ENCODE data around the gene HECTD4. TPM values are rescaled to one million over a fixed set of nuclear protein-coding genes. Genes with fewer than 3 reads are reported as not detected.

HECTD4 gene
- total and polyA plus RNA-seq, 5 donors: 11.1 to 26.6 (median 25.4) TPM

DNA sequence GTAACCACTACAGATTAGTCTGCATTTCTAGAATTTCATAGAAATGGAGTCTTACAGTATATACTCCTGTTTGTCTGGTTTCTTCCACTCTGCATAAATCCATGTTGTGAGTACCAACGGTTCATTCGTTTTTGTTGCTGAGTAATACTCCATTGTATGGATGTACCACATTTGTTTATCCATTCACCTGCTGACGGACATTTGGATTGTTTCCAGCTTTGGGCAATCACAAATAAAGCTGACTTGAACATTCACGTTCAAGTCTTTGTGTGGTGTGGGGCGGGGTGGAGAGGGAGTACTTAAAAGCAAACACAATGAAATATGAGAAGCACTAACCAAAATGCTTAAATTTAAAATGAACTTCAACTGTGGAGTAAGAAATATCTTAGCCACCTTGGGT is 7.1 kb downstream of the HECTD4 start:
- 85% methylated on average over 5 of the region's 5 CpGs for WGBS
- DNase-seq (no peak), ATAC-seq (no peak)
- intact Hi-C loops (cut with DNase I): no loop called here
- peaks cover 1% of the 10 kb centered on the region for H3K4me1 ChIP-seq (ENCODE audit: control insufficient read depth, insufficient read depth, low read length)
- H3K27me3 ChIP-seq (ENCODE audit: control insufficient read depth, insufficient read depth): no peaks in the 10 kb centered on the region
- H3K9me3 ChIP-seq (ENCODE audit: control insufficient read depth, low read length): no peaks in the 10 kb centered on the region
- H3K4me3 ChIP-seq (ENCODE audit: low read length): no peak overlapping the region
- H3K27ac ChIP-seq (ENCODE audit: low read length): no peak overlapping the region

DNA sequence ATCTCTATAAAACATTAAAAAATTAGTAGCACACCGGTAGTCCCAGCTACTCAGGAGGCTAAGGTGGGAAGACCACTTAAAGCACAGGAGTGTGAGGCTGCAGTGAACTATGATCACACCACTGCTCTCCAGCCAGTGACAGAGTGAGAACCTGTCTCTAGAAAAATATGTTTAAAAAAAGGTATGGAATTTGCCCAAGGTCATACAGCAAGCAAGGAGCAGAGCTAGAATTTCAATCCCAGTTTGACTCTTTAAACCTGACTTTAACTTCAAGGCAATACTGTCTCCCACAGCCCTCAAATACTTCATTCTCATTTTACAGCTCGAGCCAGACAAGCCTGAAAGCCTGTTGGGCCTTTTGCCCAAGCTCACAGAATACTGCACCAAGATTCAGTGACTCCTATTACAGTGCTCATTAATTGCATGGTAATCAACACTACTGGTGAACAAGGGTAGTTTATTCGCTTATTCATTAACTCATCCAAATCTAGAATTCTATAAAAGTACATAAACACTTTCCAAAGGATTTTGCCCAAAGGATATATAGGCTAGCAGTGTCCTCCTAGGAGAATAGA is 8.0 kb downstream of the HECTD4 start:
- no peak for DNase-seq
- no peak for ATAC-seq
- 85% methylated on average over 3 of the region's 3 CpGs for WGBS
- Histone ChIP-seq H3K4me1 (ENCODE audit: control insufficient read depth, insufficient read depth, low read length) (peaks cover 4% of the 10 kb centered on the region), H3K27ac (ENCODE audit: low read length) (no peak overlapping the region), H3K9me3 (ENCODE audit: control insufficient read depth, low read length) (no peaks in the 10 kb centered on the region), H3K4me3 (ENCODE audit: low read length) (no peak overlapping the region), H3K27me3 (ENCODE audit: control insufficient read depth, insufficient read depth) (no peaks in the 10 kb centered on the region)
- intact Hi-C loops (cut with DNase I): no loop called here

DNA sequence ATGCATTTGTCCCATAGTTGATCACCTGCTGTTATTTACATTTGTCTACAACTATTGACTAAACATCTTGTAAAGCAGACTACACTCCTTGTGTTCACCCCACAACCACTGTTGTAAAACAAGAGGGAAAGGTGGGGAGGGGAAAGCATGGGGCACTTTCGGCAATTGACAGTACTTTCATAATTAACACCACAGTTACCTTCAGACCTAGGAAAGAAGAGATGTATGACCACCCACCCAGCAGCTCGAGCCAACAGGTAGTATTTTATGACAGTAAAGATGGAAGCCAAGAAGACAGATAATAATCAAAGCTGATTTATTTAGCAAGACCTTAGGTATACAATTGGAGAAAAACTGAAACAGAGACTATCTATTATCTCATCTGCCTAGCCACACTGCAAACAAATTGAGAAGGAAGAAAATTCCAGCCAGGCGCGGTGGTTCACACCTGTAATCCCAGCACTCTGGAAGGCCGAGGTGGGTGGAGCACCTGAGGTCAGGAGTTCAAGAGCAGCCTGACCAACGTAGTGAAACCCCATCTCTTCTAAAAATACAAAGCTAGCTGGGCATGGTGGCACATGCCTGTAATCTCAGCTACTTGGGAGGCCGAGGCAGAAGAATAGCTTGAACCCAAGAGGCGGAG is 11.2 kb downstream of the HECTD4 start:
- H3K27ac ChIP-seq (ENCODE audit: low read length): no peak overlapping the region
- DNase-seq: no peak
- no peaks in the 10 kb centered on the region for H3K27me3 ChIP-seq (ENCODE audit: control insufficient read depth, insufficient read depth)
- intact Hi-C loops (cut with DNase I): no loop called here
- H3K4me1 ChIP-seq (ENCODE audit: control insufficient read depth, insufficient read depth, low read length): peaks cover 4% of the 10 kb centered on the region
- H3K4me3 ChIP-seq (ENCODE audit: low read length): no peak overlapping the region
- WGBS: 87% methylated on average over 8 of the region's 8 CpGs
- ATAC-seq: no peak
- no peaks in the 10 kb centered on the region for H3K9me3 ChIP-seq (ENCODE audit: control insufficient read depth, low read length)

DNA sequence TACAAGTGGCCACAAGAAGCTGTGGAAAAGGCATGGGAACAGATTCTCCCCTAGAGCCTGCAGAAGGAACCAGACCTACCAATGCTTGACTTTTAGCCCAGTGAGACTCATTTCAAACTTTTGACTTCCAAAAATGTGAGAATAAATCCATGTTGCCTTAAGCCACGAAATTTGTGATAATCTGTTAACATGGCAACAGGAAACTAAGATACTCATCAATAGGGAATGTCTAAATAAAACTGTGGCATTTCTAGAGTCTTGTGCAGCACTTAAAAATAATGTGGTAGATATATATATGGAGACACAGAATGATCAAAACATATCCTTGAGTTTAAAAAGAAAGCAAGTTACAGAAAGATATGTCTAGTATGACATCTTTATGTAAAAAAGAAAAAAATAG is 12.0 kb downstream of the HECTD4 start:
- no peak overlapping the region for H3K4me3 ChIP-seq (ENCODE audit: low read length)
- ATAC-seq (no peak), DNase-seq (no peak)
- H3K27me3 ChIP-seq (ENCODE audit: control insufficient read depth, insufficient read depth): no peaks in the 10 kb centered on the region
- no peaks in the 10 kb centered on the region for H3K9me3 ChIP-seq (ENCODE audit: control insufficient read depth, low read length)
- H3K27ac ChIP-seq (ENCODE audit: low read length): no peak overlapping the region
- intact Hi-C loops (cut with DNase I): no loop called here
- H3K4me1 ChIP-seq (ENCODE audit: control insufficient read depth, insufficient read depth, low read length): peaks cover 4% of the 10 kb centered on the region
- 22% methylated on average over 1 of the region's 1 CpG for WGBS

DNA sequence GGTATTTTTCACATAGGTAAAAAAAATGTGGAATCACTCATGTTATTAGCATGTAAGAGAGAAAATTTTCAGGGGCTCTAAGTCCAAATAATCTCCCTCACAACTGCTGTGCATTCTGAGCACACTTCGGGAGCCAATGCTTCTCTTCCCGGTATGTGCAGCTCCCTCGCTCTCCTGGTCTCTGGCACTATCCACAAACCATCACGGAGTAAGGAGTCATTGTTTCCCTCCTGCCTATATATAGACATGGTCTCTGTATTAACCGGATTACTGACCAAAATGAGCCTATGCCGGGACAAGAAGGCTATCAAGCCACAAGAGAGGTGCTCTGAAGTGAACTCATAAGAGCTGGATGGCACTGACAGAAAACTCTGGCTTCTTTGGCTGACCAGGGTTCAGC is 13.4 kb downstream of the HECTD4 start:
- Histone ChIP-seq H3K4me1 (ENCODE audit: control insufficient read depth, insufficient read depth, low read length) (peaks cover 4% of the 10 kb centered on the region), H3K9me3 (ENCODE audit: control insufficient read depth, low read length) (no peaks in the 10 kb centered on the region), H3K27ac (ENCODE audit: low read length) (no peak overlapping the region), H3K4me3 (ENCODE audit: low read length) (no peak overlapping the region), H3K27me3 (ENCODE audit: control insufficient read depth, insufficient read depth) (no peaks in the 10 kb centered on the region)
- WGBS: 30% methylated on average over 6 of the region's 6 CpGs
- DNase-seq (no peak), ATAC-seq (peak; percentile 57 to 61)
- intact Hi-C loops (cut with DNase I): no loop called here

DNA sequence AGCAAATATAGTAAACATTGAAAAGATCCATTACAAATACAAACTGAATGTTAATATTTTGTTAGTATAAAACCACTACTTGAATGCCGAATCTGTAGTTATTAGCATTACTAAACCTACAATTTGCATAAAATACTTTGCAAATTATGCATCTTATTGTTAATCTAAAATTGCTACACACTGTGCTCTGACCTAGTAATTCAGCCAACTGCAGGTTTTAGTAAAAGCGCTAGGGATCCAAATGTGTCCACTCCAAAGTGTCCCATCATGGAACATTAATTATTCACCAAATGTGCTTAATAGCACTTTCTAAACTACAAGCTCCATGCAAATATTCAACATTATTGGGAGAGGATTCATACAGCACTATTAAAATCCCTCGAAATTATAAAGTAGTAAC is 14.3 kb downstream of the HECTD4 start:
- intact Hi-C loops (cut with DNase I): no loop called here
- Histone ChIP-seq H3K9me3 (ENCODE audit: control insufficient read depth, low read length) (no peaks in the 10 kb centered on the region), H3K4me3 (ENCODE audit: low read length) (no peak overlapping the region), H3K27me3 (ENCODE audit: control insufficient read depth, insufficient read depth) (no peaks in the 10 kb centered on the region), H3K27ac (ENCODE audit: low read length) (no peak overlapping the region), H3K4me1 (ENCODE audit: control insufficient read depth, insufficient read depth, low read length) (peaks cover 3% of the 10 kb centered on the region)
- WGBS: 90% methylated on average over 3 of the region's 3 CpGs
- DNase-seq (no peak), ATAC-seq (no peak)

DNA sequence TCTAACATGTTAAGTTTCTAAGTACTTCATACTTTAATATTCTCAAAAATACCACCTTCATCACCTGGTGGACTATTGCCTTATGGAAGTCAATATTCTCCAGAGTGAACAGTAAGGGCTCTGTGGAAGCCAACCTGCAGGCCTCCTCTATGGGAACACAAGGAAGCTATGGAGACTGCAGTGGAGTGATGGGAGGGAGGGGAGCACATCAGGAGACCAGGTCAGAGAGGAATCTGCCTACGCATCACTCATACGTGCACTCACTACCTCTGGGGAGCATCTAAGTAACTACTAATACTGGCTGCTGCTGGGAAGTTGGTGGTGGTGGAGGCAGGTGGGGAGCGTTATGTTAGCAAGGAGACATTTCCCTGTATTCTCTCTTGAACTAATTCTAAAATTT is 19.9 kb downstream of the HECTD4 start:
- no peaks in the 10 kb centered on the region for H3K27me3 ChIP-seq (ENCODE audit: control insufficient read depth, insufficient read depth)
- H3K27ac ChIP-seq (ENCODE audit: low read length): no peak overlapping the region
- H3K4me3 ChIP-seq (ENCODE audit: low read length): no peak overlapping the region
- intact Hi-C loops (cut with DNase I): no loop called here
- no peak for DNase-seq
- no peak for ATAC-seq
- no peaks in the 10 kb centered on the region for H3K9me3 ChIP-seq (ENCODE audit: control insufficient read depth, low read length)
- no peaks in the 10 kb centered on the region for H3K4me1 ChIP-seq (ENCODE audit: control insufficient read depth, insufficient read depth, low read length)
- WGBS: 96% methylated on average over 3 of the region's 3 CpGs

DNA sequence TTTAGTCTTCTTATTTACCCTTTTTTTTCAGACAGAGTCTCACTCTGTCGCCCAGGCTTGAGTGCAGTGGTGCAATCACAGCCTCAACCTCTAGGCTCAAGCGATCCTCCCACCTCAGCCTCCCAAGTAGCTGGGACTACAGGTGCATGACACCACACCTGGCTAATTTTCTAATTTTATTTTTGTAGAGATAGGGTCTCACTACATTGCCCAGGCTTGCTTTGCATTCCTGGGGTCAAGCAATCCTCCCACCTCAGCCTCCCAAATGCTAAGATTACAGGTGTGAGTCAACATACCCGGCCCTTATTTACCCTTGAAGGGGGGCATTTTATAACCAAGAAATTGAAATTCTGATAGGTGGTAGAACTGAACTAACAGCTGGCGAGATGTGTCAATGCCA is 21.0 kb downstream of the HECTD4 start:
- no peak overlapping the region for H3K4me3 ChIP-seq (ENCODE audit: low read length)
- WGBS: 98% methylated on average over 4 of the region's 4 CpGs
- no peak overlapping the region for H3K27ac ChIP-seq (ENCODE audit: low read length)
- no peak for ATAC-seq
- no peaks in the 10 kb centered on the region for H3K27me3 ChIP-seq (ENCODE audit: control insufficient read depth, insufficient read depth)
- DNase-seq: no peak
- intact Hi-C loops (cut with DNase I): no loop called here
- H3K4me1 ChIP-seq (ENCODE audit: control insufficient read depth, insufficient read depth, low read length): no peaks in the 10 kb centered on the region
- no peaks in the 10 kb centered on the region for H3K9me3 ChIP-seq (ENCODE audit: control insufficient read depth, low read length)

DNA sequence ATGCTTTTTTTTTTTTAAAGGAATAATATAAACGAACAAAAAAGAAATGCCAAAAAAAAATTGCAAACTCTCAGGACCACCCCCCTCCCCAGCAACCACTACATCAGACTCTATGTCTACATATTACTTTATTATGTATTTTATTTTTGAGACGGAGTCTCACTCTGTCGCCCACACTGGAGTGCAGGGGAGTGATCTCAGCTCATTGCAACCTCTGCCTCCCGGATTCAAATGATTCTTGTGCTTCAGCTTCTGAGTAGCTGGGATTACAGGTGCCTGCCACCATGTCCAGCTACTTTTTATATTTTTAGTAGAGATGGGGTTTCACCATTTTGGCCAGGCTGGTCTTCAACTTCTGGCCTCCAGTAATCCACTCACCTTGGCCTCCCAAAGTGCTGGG is 22.9 kb downstream of the HECTD4 start:
- WGBS: 94% methylated on average over 4 of the region's 4 CpGs
- no peak for ATAC-seq
- no peak for DNase-seq
- Histone ChIP-seq H3K27me3 (ENCODE audit: control insufficient read depth, insufficient read depth) (no peaks in the 10 kb centered on the region), H3K4me1 (ENCODE audit: control insufficient read depth, insufficient read depth, low read length) (no peaks in the 10 kb centered on the region), H3K27ac (ENCODE audit: low read length) (no peak overlapping the region), H3K9me3 (ENCODE audit: control insufficient read depth, low read length) (no peaks in the 10 kb centered on the region), H3K4me3 (ENCODE audit: low read length) (no peak overlapping the region)
- intact Hi-C loops (cut with DNase I): no loop called here

DNA sequence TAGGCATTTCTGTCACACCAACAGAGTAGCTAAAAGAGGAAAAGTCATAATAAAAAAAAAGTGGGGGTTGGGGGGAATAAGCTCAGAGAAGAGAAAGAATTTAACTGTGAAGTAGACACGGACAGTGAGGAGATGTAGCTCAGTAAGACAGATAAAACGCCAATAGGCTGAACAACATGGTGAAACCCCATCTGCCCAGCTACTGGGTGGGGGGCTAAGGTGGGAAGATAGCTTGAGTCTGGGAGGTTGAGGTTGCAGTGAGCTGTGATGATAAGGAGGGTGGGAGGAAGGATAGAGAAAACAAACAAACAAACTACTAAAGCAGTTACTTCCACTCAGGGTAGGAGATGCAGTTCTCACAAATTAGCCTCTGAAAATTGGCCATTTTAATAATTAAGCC is 25.0 kb downstream of the HECTD4 start:
- Histone ChIP-seq H3K4me1 (ENCODE audit: control insufficient read depth, insufficient read depth, low read length) (peaks cover 1% of the 10 kb centered on the region), H3K4me3 (ENCODE audit: low read length) (no peak overlapping the region), H3K27me3 (ENCODE audit: control insufficient read depth, insufficient read depth) (no peaks in the 10 kb centered on the region), H3K9me3 (ENCODE audit: control insufficient read depth, low read length) (no peaks in the 10 kb centered on the region), H3K27ac (ENCODE audit: low read length) (no peak overlapping the region)
- intact Hi-C loops (cut with DNase I): no loop called here
- 64% methylated on average over 2 of the region's 2 CpGs for WGBS
- ATAC-seq (no peak), DNase-seq (no peak)

DNA sequence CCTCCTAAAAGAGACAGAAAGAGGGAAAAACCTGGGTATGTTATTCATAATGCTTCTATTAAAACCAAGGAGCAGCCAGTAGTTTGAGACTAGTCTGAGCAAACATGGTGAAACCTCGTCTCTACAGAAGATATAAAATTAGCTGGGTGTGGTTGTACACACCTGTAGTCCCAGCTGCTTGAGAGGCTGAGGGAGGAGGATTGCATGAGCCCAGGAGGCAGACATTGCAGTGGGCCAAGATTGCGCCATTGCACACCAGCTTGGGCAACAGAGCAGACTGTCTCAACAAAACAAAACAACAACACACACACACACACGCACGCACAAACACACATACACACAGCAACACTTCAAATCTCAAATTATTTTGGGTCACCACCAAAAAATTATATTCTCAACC is 27.8 kb downstream of the HECTD4 start:
- DNase-seq (no peak), ATAC-seq (no peak)
- Histone ChIP-seq H3K27me3 (ENCODE audit: control insufficient read depth, insufficient read depth) (no peaks in the 10 kb centered on the region), H3K9me3 (ENCODE audit: control insufficient read depth, low read length) (no peaks in the 10 kb centered on the region), H3K4me1 (ENCODE audit: control insufficient read depth, insufficient read depth, low read length) (peaks cover 6% of the 10 kb centered on the region), H3K27ac (ENCODE audit: low read length) (no peak overlapping the region), H3K4me3 (ENCODE audit: low read length) (no peak overlapping the region)
- WGBS: 92% methylated on average over 4 of the region's 4 CpGs
- intact Hi-C loops (cut with DNase I): no loop called here

DNA sequence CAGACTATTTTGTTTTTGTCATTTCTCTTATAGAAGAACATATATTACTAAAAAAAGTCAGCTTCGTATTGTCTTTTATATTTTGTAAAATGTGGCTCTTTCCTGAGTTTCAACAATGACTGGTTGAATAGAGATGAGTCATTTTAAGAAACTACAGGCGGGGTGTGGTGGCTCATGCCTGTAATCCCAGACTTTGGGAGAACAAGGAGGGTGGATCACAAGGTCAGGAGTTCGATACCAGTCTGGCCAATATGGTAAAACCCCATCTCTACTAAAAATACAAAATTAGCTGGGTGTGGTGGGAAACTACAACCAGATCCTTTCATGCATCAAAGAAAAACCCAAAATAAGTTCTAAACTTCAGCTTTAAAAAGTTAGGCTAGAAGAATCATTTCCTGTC is 28.8 kb downstream of the HECTD4 start:
- no peak for DNase-seq
- H3K9me3 ChIP-seq (ENCODE audit: control insufficient read depth, low read length): no peaks in the 10 kb centered on the region
- H3K27me3 ChIP-seq (ENCODE audit: control insufficient read depth, insufficient read depth): no peaks in the 10 kb centered on the region
- intact Hi-C loops (cut with DNase I): no loop called here
- ATAC-seq: no peak
- peaks cover 6% of the 10 kb centered on the region for H3K4me1 ChIP-seq (ENCODE audit: control insufficient read depth, insufficient read depth, low read length)
- no peak overlapping the region for H3K4me3 ChIP-seq (ENCODE audit: low read length)
- H3K27ac ChIP-seq (ENCODE audit: low read length): no peak overlapping the region
- 80% methylated on average over 3 of the region's 3 CpGs for WGBS
